HEK293 (cell line): ENCODE measurements around the gene CELF4.

Experiments
- CTCF ChIA-PET: fragments of 350-600 bp; formaldehyde crosslinking; extraction: SDS; loops from one replicate; lab custom pipeline; 2021; ENCODE audit warnings: antibody characterized with exemption; lab: Yijun Ruan, JAX
- POLR2A ChIA-PET: fragments of 300-600 bp; formaldehyde crosslinking; extraction: SDS; loops from one replicate; lab custom pipeline; 2020; ENCODE audit warnings: antibody characterized with exemption, inconsistent platforms; lab: Yijun Ruan, JAX
- H3K27ac ChIP-seq: fragments of 200-500 bp; sonication (Bioruptor generic); 2 replicates; pipeline ENCODE4 v1.5.1; 2014; ENCODE audit warnings: low read depth, low read length, control low read depth, inconsistent platforms; ENCODE audit errors: extremely low read depth
- H3K36me3 ChIP-seq, 2 experiments: fragments of 200-500 bp in 1 of 2; sonication (Bioruptor generic) in 1 of 2; 1 replicate in 1 of 2; 2 replicates in 1 of 2; pipeline ENCODE4 v1.5.1; 2014 to 2017; ENCODE audit warnings: inconsistent platforms in 2 of 2, low read length in 2 of 2; ENCODE audit not compliant: control insufficient read depth in 2 of 2, insufficient read depth in 1 of 2
- H3K4me1 ChIP-seq: fragments of 200-500 bp; sonication (Bioruptor generic); 2 replicates; pipeline ENCODE4 v1.5.1; 2014; ENCODE audit warnings: mild to moderate bottlenecking, low read length, inconsistent platforms; ENCODE audit not compliant: control insufficient read depth, insufficient read depth
- H3K4me3 ChIP-seq: 2 replicates; pipeline ENCODE4 v1.5.1; 2011; ENCODE audit warnings: low read depth, mild to moderate bottlenecking, control low read depth, low read length, moderate library complexity
- H3K9me3 ChIP-seq: fragments of 200-500 bp; sonication (Bioruptor generic); 2 replicates; pipeline ENCODE4 v1.5.1; 2014; ENCODE audit warnings: low read depth, low read length, inconsistent platforms; ENCODE audit not compliant: control insufficient read depth, insufficient read depth
- BCL11B ChIP-seq: fragments of 450-650 bp; formaldehyde crosslinking; IDR thresholded peaks from 2 replicates; pipeline ENCODE4 v1.5.1; 2016; ENCODE audit warnings: low read depth, missing biosample characterization, missing genetic modification characterization
- GFI1B ChIP-seq: fragments of 450-650 bp; formaldehyde crosslinking; IDR thresholded peaks from 2 replicates; pipeline ENCODE4 v1.5.1; 2016; ENCODE audit warnings: missing biosample characterization, missing genetic modification characterization
- KLF7 ChIP-seq: fragments of 450-650 bp; formaldehyde crosslinking; IDR thresholded peaks from 2 replicates; pipeline ENCODE4 v1.5.1; 2016; ENCODE audit warnings: missing biosample characterization, missing genetic modification characterization, borderline replicate concordance
- KLF9 ChIP-seq: fragments of 450-650 bp; formaldehyde crosslinking; IDR thresholded peaks from 2 replicates; pipeline ENCODE4 v1.5.1; 2016; ENCODE audit warnings: missing biosample characterization, missing genetic modification characterization, low read depth
- PRDM1 ChIP-seq: fragments of 450-650 bp; formaldehyde crosslinking; IDR thresholded peaks from 2 replicates; pipeline ENCODE4; 2016; ENCODE audit warnings: missing biosample characterization, missing genetic modification characterization
- SP3 ChIP-seq: fragments of 450-650 bp; formaldehyde crosslinking; IDR thresholded peaks from 2 replicates; pipeline ENCODE4 v1.5.1; 2016; ENCODE audit warnings: missing biosample characterization, missing genetic modification characterization
- TRIM28 ChIP-seq: IDR thresholded peaks from 2 replicates; pipeline ENCODE4 v1.6.1; 2011; ENCODE audit warnings: low read length, control low read depth, borderline replicate concordance
- ZFP37 ChIP-seq: fragments of 450-650 bp; formaldehyde crosslinking; IDR thresholded peaks from 2 replicates; pipeline ENCODE4 v1.5.1; 2016; ENCODE audit warnings: missing biosample characterization, missing genetic modification characterization
- ZNF19 ChIP-seq: fragments of 450-650 bp; formaldehyde crosslinking; IDR thresholded peaks from 2 replicates; pipeline ENCODE4; 2016; ENCODE audit warnings: missing biosample characterization, missing genetic modification characterization, low read depth
- ZNF302 ChIP-seq: fragments of 450-650 bp; formaldehyde crosslinking; IDR thresholded peaks from 2 replicates; pipeline ENCODE4 v1.5.1; 2016; ENCODE audit warnings: missing biosample characterization, missing genetic modification characterization, low read depth
- ZNF350 ChIP-seq: fragments of 450-650 bp; formaldehyde crosslinking; IDR thresholded peaks from 2 replicates; pipeline ENCODE4 v1.5.0; 2017; ENCODE audit warnings: missing biosample characterization, mild to moderate bottlenecking, missing genetic modification characterization
- ZNF366 ChIP-seq: fragments of 450-650 bp; formaldehyde crosslinking; conservative IDR thresholded peaks from 2 replicates; pipeline ENCODE4 v1.5.1; 2016; ENCODE audit warnings: missing biosample characterization, missing genetic modification characterization
- ZNF404 ChIP-seq: fragments of 450-650 bp; formaldehyde crosslinking; IDR thresholded peaks from 2 replicates; pipeline ENCODE4 v1.5.1; 2017; ENCODE audit warnings: missing biosample characterization, missing genetic modification characterization
- ZNF549 ChIP-seq: fragments of 450-650 bp; IDR thresholded peaks from 2 replicates; pipeline ENCODE4 v1.5.1; 2018; ENCODE audit warnings: missing biosample characterization, missing genetic modification characterization, mild to moderate bottlenecking, inconsistent platforms, moderate library complexity
- ZNF596 ChIP-seq: fragments of 450-650 bp; IDR thresholded peaks from 2 replicates; pipeline ENCODE4 v1.5.0; 2018; ENCODE audit warnings: missing biosample characterization, mild to moderate bottlenecking, missing genetic modification characterization, moderate library complexity
- ZNF621 ChIP-seq: fragments of 450-650 bp; formaldehyde crosslinking; IDR thresholded peaks from 2 replicates; pipeline ENCODE4 v1.5.1; 2017; ENCODE audit warnings: missing biosample characterization, missing genetic modification characterization
- TF ChIP-seq, protein P1 (sequence below): fragments of 450-650 bp; formaldehyde crosslinking; IDR thresholded peaks from 2 replicates; pipeline ENCODE4 v1.5.1; 2016; ENCODE audit warnings: missing biosample characterization, missing genetic modification characterization, borderline replicate concordance
- TF ChIP-seq, protein P2 (sequence below): fragments of 450-650 bp; IDR thresholded peaks from 2 replicates; pipeline ENCODE4 v1.5.1; 2018; ENCODE audit warnings: missing biosample characterization, mild to moderate bottlenecking, missing genetic modification characterization
- TF ChIP-seq, protein P3 (sequence below): fragments of 450-650 bp; formaldehyde crosslinking; IDR thresholded peaks from 2 replicates; pipeline ENCODE4 v1.5.1; 2016; ENCODE audit warnings: missing biosample characterization, missing genetic modification characterization

Gene CELF4

DNA sequence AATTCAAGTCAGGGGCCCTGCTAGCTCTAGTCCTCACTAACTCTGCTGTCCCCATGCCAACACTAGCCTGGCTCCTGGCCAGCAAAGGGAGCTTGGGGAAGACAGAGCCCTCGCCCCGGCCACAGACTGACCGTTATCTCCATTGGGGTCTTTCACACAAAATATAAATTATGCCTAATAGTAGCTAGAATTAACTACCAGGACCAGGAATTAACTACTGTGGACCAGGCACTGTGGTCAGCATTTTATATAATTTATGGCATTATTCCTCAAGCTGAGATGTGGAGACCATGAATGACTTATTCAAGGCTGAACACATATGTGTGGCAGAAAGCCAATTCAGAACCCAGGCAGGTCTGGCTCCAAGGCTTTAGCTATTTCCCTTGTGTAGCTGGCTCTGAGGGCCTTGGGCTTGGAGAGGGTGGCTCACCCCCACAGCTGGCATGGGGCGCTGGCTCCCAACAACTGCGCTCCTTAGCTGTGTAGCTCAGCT, 49.2 kb downstream of the CELF4 start (continued):
- TF ChIP-seq ZNF302 (tag by site-specific recombination) (no peak), ZNF350 (tag by site-specific recombination) (no peak), ZNF596 (no peak), KLF7 (tag by site-specific recombination) (no peak)

DNA sequence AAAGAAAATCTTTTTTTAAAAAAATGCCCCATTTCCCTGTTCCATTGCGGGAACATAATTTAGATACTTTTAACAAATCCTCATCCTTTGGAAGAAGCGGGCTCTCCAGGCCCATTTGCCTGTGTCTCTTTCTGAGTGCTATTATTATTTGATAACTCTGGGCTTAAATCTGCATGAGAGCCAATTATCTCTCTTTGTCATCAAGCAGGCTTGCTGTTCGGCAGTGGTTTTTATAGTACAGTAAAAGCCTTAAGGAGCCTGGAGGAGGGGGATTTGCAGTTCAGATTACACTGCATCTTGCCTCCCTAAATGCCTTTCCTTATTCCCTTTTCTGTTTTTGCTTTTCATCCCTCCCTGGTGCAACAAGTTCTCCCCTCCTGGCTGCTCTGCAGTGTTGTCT, 50.6 kb downstream of the CELF4 start:
- TF ChIP-seq, protein P1, sequence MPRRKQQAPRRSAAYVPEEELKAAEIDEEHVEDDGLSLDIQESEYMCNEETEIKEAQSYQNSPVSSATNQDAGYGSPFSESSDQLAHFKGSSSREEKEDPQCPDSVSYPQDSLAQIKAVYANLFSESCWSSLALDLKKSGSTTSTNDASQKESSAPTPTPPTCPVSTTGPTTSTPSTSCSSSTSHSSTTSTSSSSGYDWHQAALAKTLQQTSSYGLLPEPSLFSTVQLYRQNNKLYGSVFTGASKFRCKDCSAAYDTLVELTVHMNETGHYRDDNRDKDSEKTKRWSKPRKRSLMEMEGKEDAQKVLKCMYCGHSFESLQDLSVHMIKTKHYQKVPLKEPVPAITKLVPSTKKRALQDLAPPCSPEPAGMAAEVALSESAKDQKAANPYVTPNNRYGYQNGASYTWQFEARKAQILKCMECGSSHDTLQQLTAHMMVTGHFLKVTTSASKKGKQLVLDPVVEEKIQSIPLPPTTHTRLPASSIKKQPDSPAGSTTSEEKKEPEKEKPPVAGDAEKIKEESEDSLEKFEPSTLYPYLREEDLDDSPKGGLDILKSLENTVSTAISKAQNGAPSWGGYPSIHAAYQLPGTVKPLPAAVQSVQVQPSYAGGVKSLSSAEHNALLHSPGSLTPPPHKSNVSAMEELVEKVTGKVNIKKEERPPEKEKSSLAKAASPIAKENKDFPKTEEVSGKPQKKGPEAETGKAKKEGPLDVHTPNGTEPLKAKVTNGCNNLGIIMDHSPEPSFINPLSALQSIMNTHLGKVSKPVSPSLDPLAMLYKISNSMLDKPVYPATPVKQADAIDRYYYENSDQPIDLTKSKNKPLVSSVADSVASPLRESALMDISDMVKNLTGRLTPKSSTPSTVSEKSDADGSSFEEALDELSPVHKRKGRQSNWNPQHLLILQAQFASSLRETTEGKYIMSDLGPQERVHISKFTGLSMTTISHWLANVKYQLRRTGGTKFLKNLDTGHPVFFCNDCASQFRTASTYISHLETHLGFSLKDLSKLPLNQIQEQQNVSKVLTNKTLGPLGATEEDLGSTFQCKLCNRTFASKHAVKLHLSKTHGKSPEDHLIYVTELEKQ (tag by site-specific recombination) = no peak
- TF ChIP-seq, protein P2, sequence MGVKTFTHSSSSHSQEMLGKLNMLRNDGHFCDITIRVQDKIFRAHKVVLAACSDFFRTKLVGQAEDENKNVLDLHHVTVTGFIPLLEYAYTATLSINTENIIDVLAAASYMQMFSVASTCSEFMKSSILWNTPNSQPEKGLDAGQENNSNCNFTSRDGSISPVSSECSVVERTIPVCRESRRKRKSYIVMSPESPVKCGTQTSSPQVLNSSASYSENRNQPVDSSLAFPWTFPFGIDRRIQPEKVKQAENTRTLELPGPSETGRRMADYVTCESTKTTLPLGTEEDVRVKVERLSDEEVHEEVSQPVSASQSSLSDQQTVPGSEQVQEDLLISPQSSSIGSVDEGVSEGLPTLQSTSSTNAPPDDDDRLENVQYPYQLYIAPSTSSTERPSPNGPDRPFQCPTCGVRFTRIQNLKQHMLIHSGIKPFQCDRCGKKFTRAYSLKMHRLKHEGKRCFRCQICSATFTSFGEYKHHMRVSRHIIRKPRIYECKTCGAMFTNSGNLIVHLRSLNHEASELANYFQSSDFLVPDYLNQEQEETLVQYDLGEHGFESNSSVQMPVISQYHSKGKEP = no peak
- TF ChIP-seq BCL11B (tag by site-specific recombination) (no peak), ZFP37 (no peak), ZNF404 (tag by site-specific recombination) (no peak), ZNF549 (tag by site-specific recombination) (no peak), TRIM28 (no peak), ZNF19 (tag by site-specific recombination) (no peak), GFI1B (tag by site-specific recombination) (no peak), SP3 (tag by site-specific recombination) (no peak), ZNF621 (tag by site-specific recombination) (no peak), KLF9 (no peak)
- ChIA-PET POLR2A (no interaction called here), CTCF (interaction anchor here (0.5 to 1.0 kb wide), 2 partner anchors 9 to 23 kb away, joined by 3 to 4 read pairs; no protein-coding TSS in a partner anchor)
- Histone ChIP-seq H3K36me3 (no peaks in the 10 kb centered on the region), H3K9me3 (no peaks in the 10 kb centered on the region), H3K27ac (no peak overlapping the region), H3K4me1 (no peaks in the 10 kb centered on the region), H3K4me3 (no peak overlapping the region)

DNA sequence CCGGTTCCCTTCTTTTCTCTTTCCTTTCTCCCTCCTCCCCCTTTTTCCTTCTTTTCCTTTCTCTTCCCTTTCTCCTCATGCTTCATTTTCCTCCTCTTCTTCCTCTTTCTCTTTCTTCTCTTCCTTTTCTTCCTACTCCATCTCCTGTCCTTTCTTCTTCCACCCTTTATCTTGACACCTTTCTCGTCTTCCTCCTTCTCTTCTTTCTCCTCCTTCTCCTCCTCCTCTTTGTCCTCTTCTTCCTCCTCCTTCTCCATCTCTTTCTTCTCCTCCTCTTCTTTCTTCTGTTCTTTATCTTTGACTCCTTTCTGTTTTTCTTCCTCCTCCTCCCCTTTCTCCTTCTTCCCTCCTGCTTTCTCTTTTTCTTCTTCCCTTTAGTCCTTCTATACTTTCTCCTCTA, 53.2 kb downstream of the CELF4 start:
- TF ChIP-seq PRDM1 (peak; percentile 98), ZNF366 (peak; percentile 58)
- TF ChIP-seq, protein P3, sequence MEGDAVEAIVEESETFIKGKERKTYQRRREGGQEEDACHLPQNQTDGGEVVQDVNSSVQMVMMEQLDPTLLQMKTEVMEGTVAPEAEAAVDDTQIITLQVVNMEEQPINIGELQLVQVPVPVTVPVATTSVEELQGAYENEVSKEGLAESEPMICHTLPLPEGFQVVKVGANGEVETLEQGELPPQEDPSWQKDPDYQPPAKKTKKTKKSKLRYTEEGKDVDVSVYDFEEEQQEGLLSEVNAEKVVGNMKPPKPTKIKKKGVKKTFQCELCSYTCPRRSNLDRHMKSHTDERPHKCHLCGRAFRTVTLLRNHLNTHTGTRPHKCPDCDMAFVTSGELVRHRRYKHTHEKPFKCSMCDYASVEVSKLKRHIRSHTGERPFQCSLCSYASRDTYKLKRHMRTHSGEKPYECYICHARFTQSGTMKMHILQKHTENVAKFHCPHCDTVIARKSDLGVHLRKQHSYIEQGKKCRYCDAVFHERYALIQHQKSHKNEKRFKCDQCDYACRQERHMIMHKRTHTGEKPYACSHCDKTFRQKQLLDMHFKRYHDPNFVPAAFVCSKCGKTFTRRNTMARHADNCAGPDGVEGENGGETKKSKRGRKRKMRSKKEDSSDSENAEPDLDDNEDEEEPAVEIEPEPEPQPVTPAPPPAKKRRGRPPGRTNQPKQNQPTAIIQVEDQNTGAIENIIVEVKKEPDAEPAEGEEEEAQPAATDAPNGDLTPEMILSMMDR = no peak
- Histone ChIP-seq H3K4me1 (no peaks in the 10 kb centered on the region), H3K27ac (no peak overlapping the region), H3K36me3 (no peaks in the 10 kb centered on the region), H3K9me3 (no peaks in the 10 kb centered on the region), H3K4me3 (no peak overlapping the region)
- POLR2A ChIA-PET = no interaction called here
- CTCF ChIA-PET = no interaction called here
